Fibroblast of lung (primary cell): ENCODE data around the gene GMEB1.

Experiments
- CTCF ChIP-seq, 2 donors: IDR thresholded peaks in 1 of 2; conservative IDR thresholded peaks in 1 of 2; 1 replicate in 1 of 2; 2 replicates in 1 of 2; pipeline ENCODE4 v1.5.1; 2011 to 2012; ENCODE audit warnings: low read length in 2 of 2, control low read depth in 1 of 2, inconsistent platforms in 1 of 2, low read depth in 1 of 2, mild to moderate bottlenecking in 1 of 2
- EZH2 ChIP-seq: IDR thresholded peaks from 2 replicates; pipeline ENCODE4 v1.5.1; 2012; ENCODE audit warnings: low read length, control low read depth, mild to moderate bottlenecking; ENCODE audit errors: missing control alignments

- TF ChIP-seq CTCF (conservative IDR thresholded peaks at IDR 0.05 in 1 of 2, IDR thresholded peaks at IDR 0.05 in 1 of 2; ENCODE audit: low read depth in 1 of 2, low read length in 2 of 2) (no peak), EZH2 (no peak)
These were observed 50.7 kb downstream of the GMEB1 start for GRCh38 chr1:28719332-28719619.
